Stomach (tissue), 4 donors: ENCODE measurements around the gene CBX3.
"Not testable (repeated sequence)": the region's sequence is repeated elsewhere in the genome, so short reads cannot be mapped to it uniquely, and the experiment has no call there.

Experiments used
- CTCF ChIP-seq, 7 experiments: fragments of 450-650 bp in 4 of 7; fragments of 200-600 bp in 3 of 7; sonication (generic) in 3 of 7; IDR thresholded peaks; one replicate each; pipeline ENCODE4 v1.5.1; 2016 to 2019; ENCODE audit warnings: antibody characterized with exemption in 7 of 7, control low read depth in 2 of 7, mild to moderate bottlenecking in 1 of 7
- EP300 ChIP-seq: sonication (generic); formaldehyde crosslinking; IDR thresholded peaks from one replicate; pipeline ENCODE4 v1.6.1; 2017; ENCODE audit warnings: antibody characterized with exemption
- POLR2A ChIP-seq, 4 donors: fragments of 450-650 bp; IDR thresholded peaks; one replicate each; pipeline ENCODE4 v1.6.1; 2016; ENCODE audit warnings: antibody characterized with exemption in 4 of 4, control low read depth in 2 of 4, mild to moderate bottlenecking in 1 of 4, moderate library complexity in 1 of 4
- POLR2AphosphoS5 ChIP-seq, 3 donors: sonication (generic); formaldehyde crosslinking; IDR thresholded peaks; one replicate each; pipeline ENCODE4 v1.6.1; 2016; ENCODE audit warnings: antibody characterized with exemption in 3 of 3

GRCh38 chr7:26194764-26195163 lies 6.8 kb upstream of the CBX3 start:
- not testable (repeated sequence) for TF ChIP-seq CTCF (IDR thresholded peaks at IDR 0.05); POLR2AphosphoS5 (IDR thresholded peaks at IDR 0.05); POLR2A (IDR thresholded peaks at IDR 0.05); EP300
